GM13976 (cell line): ENCODE results near the gene TBRG4.
"Not testable (repeated sequence)": the region's sequence is repeated elsewhere in the genome, so short reads cannot be mapped to it uniquely, and the experiment has no call there.

ENCODE experiments used
- DNase-seq: peaks from one replicate; pipeline ENCODE4 v3.0.0; 2012; ENCODE audit warnings: low spot score
- in situ Hi-C: fragments of 300-500 bp; cut with MboI; formaldehyde crosslinking; loops from one replicate; pipeline ENCODE4 v1.12.0; 2022; ENCODE audit warnings: low sequenced_read_pairs, mixed read lengths, inconsistent platforms; ENCODE audit not compliant: unreplicated experiment
- TF ChIP-seq, protein P1 (sequence below): IDR thresholded peaks from 2 replicates; pipeline ENCODE4 v1.5.1; 2012; ENCODE audit warnings: borderline replicate concordance, mild to moderate bottlenecking; ENCODE audit not compliant: insufficient read depth; ENCODE audit errors: extremely low read depth, missing control alignments, control extremely low read depth

The TBRG4 gene

DNA sequence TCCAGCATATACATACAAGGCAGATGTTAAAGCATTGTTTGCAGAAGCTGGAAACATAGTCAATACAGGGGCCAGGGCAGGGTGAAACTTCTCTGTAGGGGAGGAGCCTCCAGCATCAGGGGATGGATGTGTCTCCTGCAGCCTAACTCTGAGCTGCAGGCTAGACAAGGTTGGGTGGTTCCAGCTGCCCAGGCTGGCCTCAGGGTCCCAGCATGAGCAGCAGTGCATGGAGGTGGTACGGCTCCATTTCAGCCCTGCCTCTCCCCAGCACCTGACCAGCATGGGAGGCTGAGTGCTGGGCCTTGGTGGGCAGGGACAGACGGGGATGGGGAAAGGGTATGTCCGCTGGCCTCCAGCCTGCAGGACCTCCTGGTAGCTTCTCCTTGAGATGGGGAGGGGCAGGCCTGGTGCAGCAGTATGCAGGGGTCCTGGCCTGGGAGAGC lies 7.4 kb upstream of the TBRG4 start:
- TF ChIP-seq, protein P1, sequence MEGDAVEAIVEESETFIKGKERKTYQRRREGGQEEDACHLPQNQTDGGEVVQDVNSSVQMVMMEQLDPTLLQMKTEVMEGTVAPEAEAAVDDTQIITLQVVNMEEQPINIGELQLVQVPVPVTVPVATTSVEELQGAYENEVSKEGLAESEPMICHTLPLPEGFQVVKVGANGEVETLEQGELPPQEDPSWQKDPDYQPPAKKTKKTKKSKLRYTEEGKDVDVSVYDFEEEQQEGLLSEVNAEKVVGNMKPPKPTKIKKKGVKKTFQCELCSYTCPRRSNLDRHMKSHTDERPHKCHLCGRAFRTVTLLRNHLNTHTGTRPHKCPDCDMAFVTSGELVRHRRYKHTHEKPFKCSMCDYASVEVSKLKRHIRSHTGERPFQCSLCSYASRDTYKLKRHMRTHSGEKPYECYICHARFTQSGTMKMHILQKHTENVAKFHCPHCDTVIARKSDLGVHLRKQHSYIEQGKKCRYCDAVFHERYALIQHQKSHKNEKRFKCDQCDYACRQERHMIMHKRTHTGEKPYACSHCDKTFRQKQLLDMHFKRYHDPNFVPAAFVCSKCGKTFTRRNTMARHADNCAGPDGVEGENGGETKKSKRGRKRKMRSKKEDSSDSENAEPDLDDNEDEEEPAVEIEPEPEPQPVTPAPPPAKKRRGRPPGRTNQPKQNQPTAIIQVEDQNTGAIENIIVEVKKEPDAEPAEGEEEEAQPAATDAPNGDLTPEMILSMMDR, result no peak
- DNase-seq, result no peak
- in situ Hi-C loops, result no loop called here

DNA sequence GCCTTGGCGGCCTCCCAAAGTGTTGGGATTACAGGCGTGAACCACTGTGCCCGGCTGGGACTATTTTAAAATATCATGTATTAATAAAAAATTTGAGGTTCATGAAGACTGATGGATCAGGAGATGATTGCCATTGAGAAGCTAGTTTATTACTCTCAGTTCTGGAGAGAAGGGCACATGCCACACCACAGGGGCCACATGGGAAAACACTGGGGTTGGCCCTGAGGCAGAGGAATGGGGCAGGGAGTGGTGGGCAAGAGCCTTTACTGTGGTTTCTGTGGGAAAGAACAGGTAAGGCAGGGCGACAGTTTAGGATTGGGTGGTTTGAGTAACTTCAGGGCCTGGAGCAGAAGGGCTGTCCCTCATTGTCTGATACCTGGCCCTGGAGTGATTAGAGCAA lies 6.8 kb upstream of the TBRG4 start:
- TF ChIP-seq, protein P1, result no peak
- no peak for DNase-seq
- in situ Hi-C loops, result no loop called here

DNA sequence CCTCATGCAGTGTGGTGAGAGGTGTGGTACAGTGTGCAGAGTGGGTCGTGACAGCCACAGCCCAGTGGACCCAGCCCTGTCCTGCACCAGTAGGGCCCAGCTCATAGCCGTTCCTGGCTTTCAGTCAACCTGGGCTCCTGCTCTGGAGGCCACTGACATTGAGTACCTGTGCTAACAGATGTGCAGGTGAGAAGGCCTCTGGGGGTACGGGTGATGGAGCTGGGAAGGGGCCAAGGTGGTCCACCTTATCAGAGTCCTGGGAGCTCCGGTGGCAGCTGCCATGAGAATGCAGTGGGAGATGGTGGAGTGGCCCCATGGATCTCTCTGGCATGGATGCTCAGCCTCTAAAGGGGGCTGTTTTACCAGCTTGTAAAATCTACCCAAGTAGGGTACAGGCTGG lies 6.1 kb upstream of the TBRG4 start:
- DNase-seq, result no peak
- TF ChIP-seq, protein P1, result no peak
- in situ Hi-C loops, result no loop called here

DNA sequence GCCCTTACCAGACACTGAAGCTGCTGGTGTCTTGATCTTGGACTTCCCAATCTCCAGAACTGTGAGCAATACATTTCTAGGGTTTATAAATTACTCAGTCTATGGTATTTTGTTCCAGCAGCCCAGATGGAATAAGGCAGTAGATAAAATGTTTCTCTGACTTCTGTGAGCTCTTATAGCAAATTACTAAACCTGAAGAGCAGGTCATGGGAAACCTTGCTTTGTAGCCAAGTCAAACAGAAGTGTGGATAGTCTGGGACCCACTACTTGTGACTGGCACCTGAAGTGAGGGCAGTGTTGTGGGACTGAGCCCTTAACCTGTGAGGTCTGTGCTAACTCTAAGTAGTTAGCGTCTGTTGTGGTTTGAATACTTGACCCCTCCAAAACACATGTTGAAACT lies 4.6 kb upstream of the TBRG4 start:
- in situ Hi-C loops, result no loop called here
- no peak for DNase-seq
- TF ChIP-seq, protein P1, result no peak

DNA sequence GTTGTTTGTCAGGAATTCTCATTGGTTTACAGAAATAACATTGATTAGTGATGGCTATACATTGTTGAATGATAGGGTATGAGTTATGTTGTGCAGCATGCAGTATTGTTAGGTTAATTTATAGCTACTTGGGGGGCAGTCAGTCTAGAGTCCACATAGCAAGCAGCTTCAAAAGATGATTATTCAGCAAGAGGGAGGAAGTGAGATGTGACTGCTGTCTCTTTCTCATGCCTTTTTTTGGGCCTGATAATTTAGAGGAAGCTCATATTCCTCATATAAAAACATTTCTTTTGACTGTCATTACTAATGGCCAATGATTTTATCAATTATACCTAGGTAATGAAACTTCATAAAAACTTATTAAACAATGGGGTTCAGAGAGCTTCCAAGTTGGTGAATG lies 3.4 kb upstream of the TBRG4 start:
- DNase-seq, result no peak
- in situ Hi-C loops, result no loop called here
- TF ChIP-seq, protein P1, result no peak

DNA sequence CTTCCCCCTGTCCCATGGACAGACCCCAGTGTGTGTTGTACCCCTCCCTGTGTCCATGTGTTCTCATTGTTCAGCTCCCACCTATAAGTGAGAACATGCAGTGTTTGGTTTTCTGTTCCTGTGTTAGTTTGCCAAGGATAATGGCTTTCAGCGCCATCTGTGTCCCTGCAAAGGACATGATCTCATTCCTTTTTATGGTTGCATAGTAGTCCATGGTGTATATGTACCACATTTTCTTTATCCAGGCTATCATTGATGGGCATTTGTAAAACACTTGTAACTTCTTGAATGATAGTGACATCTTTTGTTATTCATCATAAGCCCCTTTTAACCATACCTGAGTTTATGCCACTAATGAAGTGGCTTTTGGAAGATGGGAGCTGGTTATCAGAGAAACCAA lies 2.8 kb upstream of the TBRG4 start:
- in situ Hi-C loops, result not testable (repeated sequence)

DNA sequence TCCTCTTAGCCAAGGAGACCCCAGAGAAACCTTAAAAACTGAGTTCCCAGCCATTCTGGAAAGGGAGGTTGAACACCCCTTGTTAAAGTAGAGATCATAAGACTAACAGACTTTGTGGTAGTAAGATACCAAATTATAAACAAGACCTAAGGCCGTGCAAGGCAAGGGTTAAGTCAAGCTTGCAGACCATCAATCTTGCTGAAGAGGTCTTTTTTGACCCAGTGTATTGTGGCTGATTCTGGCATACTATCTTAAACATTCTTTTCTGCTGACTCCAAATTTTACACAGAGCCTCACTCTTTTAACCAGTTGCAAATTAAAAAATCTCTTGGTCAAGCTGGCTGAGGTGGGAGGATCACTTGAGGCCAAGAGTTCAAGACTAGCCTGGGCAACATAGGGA lies 1.2 kb upstream of the TBRG4 start:
- no peak for DNase-seq
- TF ChIP-seq, protein P1, result no peak
- in situ Hi-C loops, result no loop called here

More for the DNA sequence above, 2.8 kb upstream of the TBRG4 start:
- DNase-seq, result not testable (repeated sequence)

DNA sequence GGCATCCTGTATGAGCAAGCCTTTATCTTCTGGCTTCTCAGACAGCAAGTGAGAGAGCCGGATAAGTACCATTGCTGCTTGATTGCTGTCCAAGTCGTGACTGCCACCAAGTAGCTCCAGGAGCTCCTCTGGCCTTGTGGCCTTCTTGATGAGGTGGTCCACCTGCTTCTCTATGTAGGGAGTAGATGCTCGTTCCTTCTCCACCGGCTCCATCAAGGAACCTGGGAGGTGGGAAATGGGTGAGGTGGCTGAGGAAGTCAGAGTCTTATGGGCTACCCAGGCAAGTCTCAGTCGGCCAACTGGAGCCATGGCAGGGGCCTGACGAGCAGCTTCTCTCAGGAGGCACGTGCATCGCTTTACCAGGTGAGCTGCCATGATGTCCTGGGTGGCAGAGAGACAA lies 2.6 kb downstream of the TBRG4 start:
- TF ChIP-seq, protein P1, result no peak
- no peak for DNase-seq
- in situ Hi-C loops, result no loop called here
